ENCODE measurements around the gene TMCO5A.

The TMCO5A gene

GRCh38 chr15:37900326-37901221 is 33.9 kb upstream of the TMCO5A start:
- no peak for TF ChIP-seq CTCF (IDR thresholded peaks at IDR 0.05; ENCODE audit: borderline replicate concordance, insufficient read depth, low read depth, low read length)
- no peak overlapping the region for H3K4me3 ChIP-seq (ENCODE audit: low read depth, low read length)

GRCh38 chr15:37902126-37902525 is 32.3 kb upstream of the TMCO5A start:
- no peak for TF ChIP-seq CTCF (IDR thresholded peaks at IDR 0.05; ENCODE audit: borderline replicate concordance, insufficient read depth, low read depth, low read length)
- H3K4me3 ChIP-seq (ENCODE audit: low read depth, low read length): no peak overlapping the region

GRCh38 chr15:37903919-37904625 is 30.4 kb upstream of the TMCO5A start:
- TF ChIP-seq CTCF (IDR thresholded peaks at IDR 0.05; ENCODE audit: borderline replicate concordance, insufficient read depth, low read depth, low read length): no peak
- no peak overlapping the region for H3K4me3 ChIP-seq (ENCODE audit: low read depth, low read length)

GRCh38 chr15:37907136-37907535 is 27.3 kb upstream of the TMCO5A start:
- H3K4me3 ChIP-seq (ENCODE audit: low read depth, low read length): no peak overlapping the region
- no peak for TF ChIP-seq CTCF (IDR thresholded peaks at IDR 0.05; ENCODE audit: borderline replicate concordance, insufficient read depth, low read depth, low read length)

GRCh38 chr15:37921527-37922385 is 12.7 kb upstream of the TMCO5A start:
- TF ChIP-seq CTCF (IDR thresholded peaks at IDR 0.05; ENCODE audit: borderline replicate concordance, insufficient read depth, low read depth, low read length): no peak
- no peak overlapping the region for H3K4me3 ChIP-seq (ENCODE audit: low read depth, low read length)

- TF ChIP-seq CTCF (IDR thresholded peaks at IDR 0.05; ENCODE audit: borderline replicate concordance, insufficient read depth, low read depth, low read length): no peak
- H3K4me3 ChIP-seq (ENCODE audit: low read depth, low read length): no peak overlapping the region
Observed at GRCh38 chr15:37926136-37926535, 8.3 kb upstream of the TMCO5A start.
